ENCODE results near the gene APMAP. TPM values are rescaled to one million over a fixed set of nuclear protein-coding genes. Genes with fewer than 3 reads are reported as not detected.

The APMAP gene
- total RNA-seq, 1 experiment from 2014 or later = 67.8 TPM

DNA sequence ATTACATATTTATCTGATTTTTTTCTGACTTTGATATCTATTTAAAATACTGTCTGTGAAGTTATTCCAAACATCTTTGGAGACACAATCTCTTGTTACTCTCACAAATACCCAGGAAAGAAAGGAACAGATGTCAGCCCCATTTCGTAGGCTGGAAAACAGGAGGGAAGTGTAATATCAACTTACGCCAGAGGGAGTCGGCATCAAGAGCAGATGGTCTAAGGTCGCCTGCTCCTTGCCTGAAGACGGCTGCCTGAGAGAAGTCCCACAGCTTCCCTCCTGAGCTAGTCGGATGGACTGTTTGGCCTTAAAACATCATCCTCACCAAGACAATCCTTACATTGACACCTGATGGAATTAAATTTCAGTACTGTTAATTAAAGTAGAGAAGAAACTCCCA lies 30.0 kb downstream of the APMAP start:
- no CpG with 5 or more reads among the region's 6 CpGs for WGBS (ENCODE audit: extremely low coverage, insufficient read length, low lambda C conversion rate)

More for the DNA sequence above, 30.0 kb downstream of the APMAP start:
- Histone ChIP-seq H2BK15ac (ENCODE audit: low read depth, low read length) (no peak overlapping the region), H3K23ac (ENCODE audit: insufficient read length, low read depth, low read length) (no peak overlapping the region), H2BK20ac (ENCODE audit: low read depth, low read length, poor library complexity, severe bottlenecking) (no peak overlapping the region), H4K5ac (ENCODE audit: insufficient read length, low read depth, low read length) (no peak overlapping the region), H2AK5ac (ENCODE audit: insufficient read length, low read length) (no peak overlapping the region), H2BK120ac (ENCODE audit: low read depth, low read length, poor library complexity, severe bottlenecking) (no peak overlapping the region), H2AFZ (ENCODE audit: low read length) (no peak overlapping the region), H3K23me2 (ENCODE audit: insufficient read length, low read depth, low read length, poor library complexity, severe bottlenecking) (no peaks in the 10 kb centered on the region), H4K20me1 (ENCODE audit: control insufficient read depth, insufficient read depth, insufficient read length) (no peaks in the 10 kb centered on the region), H3K79me2 (ENCODE audit: insufficient read depth, low read length) (no peaks in the 10 kb centered on the region), H3K79me1 (ENCODE audit: insufficient read depth, low read depth, low read length, poor library complexity, severe bottlenecking) (no peaks in the 10 kb centered on the region), H3K4ac (ENCODE audit: low read depth, low read length) (no peak overlapping the region), H4K8ac (replicated peaks; ENCODE audit: insufficient read length, low read depth, low read length) (no peak overlapping the region), H3K14ac (ENCODE audit: insufficient read depth, low read length) (no peak overlapping the region), H3K56ac (ENCODE audit: insufficient read length, low read depth, low read length) (no peak overlapping the region), H3K18ac (ENCODE audit: insufficient read length, low read depth, low read length) (no peak overlapping the region), H4K91ac (ENCODE audit: insufficient read length, low read depth, low read length) (no peak overlapping the region), H3T11ph (ENCODE audit: low read length) (no peak overlapping the region), H3K27me3 (ENCODE audit: insufficient read depth, low read length) (no peaks in the 10 kb centered on the region), H3K27ac (ENCODE audit: insufficient read length, low read depth, low read length) (no peak overlapping the region), H3K4me1 (ENCODE audit: insufficient read depth, low read length) (no peaks in the 10 kb centered on the region), H3K9me3 (ENCODE audit: control insufficient read depth, low read depth, low read length) (no peaks in the 10 kb centered on the region), H2BK5ac (ENCODE audit: insufficient read length, low read length) (no peak overlapping the region), H2BK12ac (ENCODE audit: insufficient read length, low read depth, low read length) (no peak overlapping the region), H3K4me2 (ENCODE audit: insufficient read depth, insufficient read length, low read length) (no peak overlapping the region), H3K9ac (ENCODE audit: extremely low read depth, insufficient read length, low read length) (no peak overlapping the region)
- H3K4me1 Mint-ChIP-seq = no peaks in the 10 kb centered on the region
- H3K9me3 Mint-ChIP-seq = no peaks in the 10 kb centered on the region; a peak in 1 of 5 replicates
- DNase-seq = peak; percentile 15
- H3K36me3 Mint-ChIP-seq (ENCODE audit: insufficient read depth in 1 of 3, low read depth in 3 of 3) = peaks cover 22 to 60% (median 31%) of the 10 kb centered on the region in 3 experiments; a peak in 6 of 7 replicates
- H3K4me3 Mint-ChIP-seq = no peak overlapping the region
- no peaks in the 10 kb centered on the region for H3K27me3 Mint-ChIP-seq (ENCODE audit: low read depth)
- TF ChIP-seq CTCF (conservative IDR thresholded peaks at IDR 0.05) = 0 out of 3 replicates have a peak, but pooled peaks have one; percentile 22
- no peak overlapping the region for H3K27ac Mint-ChIP-seq
